Epithelial cell of esophagus (primary cell): Measurements from ENCODE around the gene RPS6KL1.

Experiments
- DNase-seq: peaks from one replicate; pipeline ENCODE4 v3.0.0; 2010; ENCODE audit warnings: low read depth
- H3K4me3 ChIP-seq: 2 replicates; pipeline ENCODE4 v1.5.1; 2011; ENCODE audit warnings: mild to moderate bottlenecking, low read length, control low read depth
- CTCF ChIP-seq: IDR thresholded peaks from 2 replicates; pipeline ENCODE4 v1.5.1; 2011; ENCODE audit warnings: low read depth, mild to moderate bottlenecking, low read length, control low read depth, inconsistent platforms; ENCODE audit not compliant: insufficient read depth; ENCODE audit errors: missing control alignments

Gene RPS6KL1

GRCh38 chr14:74947353-74948227 lies 24.5 kb upstream of the RPS6KL1 start:
- no peak for TF ChIP-seq CTCF
- no peak for DNase-seq
- no peak overlapping the region for H3K4me3 ChIP-seq

- no peak overlapping the region for H3K4me3 ChIP-seq
- DNase-seq = peak; percentile 66
- TF ChIP-seq CTCF = no peak
These were observed 23.7 kb upstream of the RPS6KL1 start for GRCh38 chr14:74946659-74947281.

GRCh38 chr14:74945852-74946658 lies 23.0 kb upstream of the RPS6KL1 start:
- no peak overlapping the region for H3K4me3 ChIP-seq
- DNase-seq = peak; percentile 64
- TF ChIP-seq CTCF = peak; percentile 85

- no peak for DNase-seq
- peak; percentile 58 for TF ChIP-seq CTCF
- no peak overlapping the region for H3K4me3 ChIP-seq
These were observed 22.3 kb upstream of the RPS6KL1 start for GRCh38 chr14:74945261-74945851.

GRCh38 chr14:74942608-74943007 lies 19.5 kb upstream of the RPS6KL1 start:
- no peak overlapping the region for H3K4me3 ChIP-seq
- TF ChIP-seq CTCF = no peak
- no peak for DNase-seq

GRCh38 chr14:74942181-74942580 lies 19.1 kb upstream of the RPS6KL1 start:
- no peak for DNase-seq
- H3K4me3 ChIP-seq = no peak overlapping the region

More at GRCh38 chr14:74942181-74942580, 19.1 kb upstream of the RPS6KL1 start:
- no peak for TF ChIP-seq CTCF
